Colonic mucosa (tissue), 4 donors: ENCODE measurements around the gene ADAMTS1. TPM values are rescaled to one million over a fixed set of nuclear protein-coding genes. Genes with fewer than 3 reads are reported as not detected.

Source experiments
- DNase-seq: peaks from one replicate; pipeline ENCODE4 v3.0.0-alpha.2; 2020
- H3K27ac ChIP-seq: fragments of 200-600 bp; one replicate; pipeline ENCODE4 v1.8.0; 2021
- H3K27me3 ChIP-seq: fragments of 200-600 bp; one replicate; pipeline ENCODE4 v1.8.0; 2021
- H3K36me3 ChIP-seq: fragments of 200-600 bp; one replicate; pipeline ENCODE4 v1.8.0; 2021
- H3K4me1 ChIP-seq: fragments of 200-600 bp; one replicate; pipeline ENCODE4 v1.8.0; 2021; ENCODE audit warnings: mild to moderate bottlenecking
- H3K4me3 ChIP-seq: fragments of 200-600 bp; one replicate; pipeline ENCODE4 v1.8.0; 2021
- H3K9ac ChIP-seq, 2 donors: one replicate each; pipeline ENCODE4 v1.7.0; 2013; ENCODE audit warnings: control low read depth in 2 of 2, low read depth in 2 of 2, low read length in 2 of 2
- H3K9me3 ChIP-seq: fragments of 200-600 bp; one replicate; pipeline ENCODE4 v1.8.0; 2021
- CTCF ChIP-seq: fragments of 200-600 bp; IDR thresholded peaks from one replicate; pipeline ENCODE4 v1.8.0; 2022; ENCODE audit warnings: antibody characterized with exemption, mild to moderate bottlenecking
- intact Hi-C: fragments of 100-400 bp; cut with DNase I; formaldehyde crosslinking; loops from one replicate; pipeline ENCODE4 v1.14.1; 2022
- total RNA-seq, 2 donors: library from RNA; stranded (reverse); fragmentation: NEBNext Ultra II Directional in 1 of 2; extraction: Animal tissue kit (Norgen Biotek cat#: 25700) in 1 of 2; gene quantifications; one replicate each; pipeline ENCODE4 v1.2.1, GENCODE V29; 2021
- donor health status: healthy.
- donor health status: DM: no; HTN: no; CAD: no.
- donor health status: DM: no; HTN: no; CAD: no.

Gene ADAMTS1
- total RNA-seq, 2 donors from 2014 or later: 12.5 to 26.8 TPM

- intact Hi-C loops: loop anchor here (2.0 to 10.0 kb wide), 6 partner anchors 77 to 1898 kb away; no protein-coding TSS in a partner anchor
- H3K4me1 ChIP-seq: peaks cover 15% of the 10 kb centered on the region
Measured at GRCh38 chr21:26849428-26850115, 4.4 kb upstream of the ADAMTS1 start.

GRCh38 chr21:26847921-26848320 lies 2.7 kb upstream of the ADAMTS1 start:
- no peak for TF ChIP-seq CTCF
- peaks cover 15% of the 10 kb centered on the region for H3K4me1 ChIP-seq
- H3K4me3 ChIP-seq: no peak overlapping the region
- H3K27ac ChIP-seq: no peak overlapping the region
- H3K27me3 ChIP-seq: peaks cover 37% of the 10 kb centered on the region
- DNase-seq: no peak
- intact Hi-C loops: loop anchor here (5.0 to 10.0 kb wide), 3 partner anchors 76 to 1899 kb away; no protein-coding TSS in a partner anchor
- H3K36me3 ChIP-seq: no peaks in the 10 kb centered on the region
- no peaks in the 10 kb centered on the region for H3K9me3 ChIP-seq
- no peak overlapping the region for H3K9ac ChIP-seq

More at GRCh38 chr21:26849428-26850115, 4.4 kb upstream of the ADAMTS1 start:
- H3K27ac ChIP-seq: no peak overlapping the region
- TF ChIP-seq CTCF: peak; percentile 13
- peaks cover 27% of the 10 kb centered on the region for H3K27me3 ChIP-seq
- H3K9me3 ChIP-seq: no peaks in the 10 kb centered on the region
- H3K36me3 ChIP-seq: no peaks in the 10 kb centered on the region
- no peak for DNase-seq
- H3K4me3 ChIP-seq: no peak overlapping the region
- H3K9ac ChIP-seq: no peak overlapping the region

GRCh38 chr21:26847002-26847401 lies 1.8 kb upstream of the ADAMTS1 start:
- Histone ChIP-seq H3K36me3 (no peaks in the 10 kb centered on the region), H3K27ac (peak overlapping the region; percentile 82), H3K4me3 (peak overlapping the region; percentile 52), H3K9me3 (no peaks in the 10 kb centered on the region), H3K4me1 (peaks cover 15% of the 10 kb centered on the region), H3K27me3 (peaks cover 37% of the 10 kb centered on the region), H3K9ac (peak overlapping the region; percentile 71 to 78)
- no peak for TF ChIP-seq CTCF
- DNase-seq: no peak
- intact Hi-C loops: loop anchor here (5.0 to 10.0 kb wide), 3 partner anchors 75 to 1900 kb away; no protein-coding TSS in a partner anchor

GRCh38 chr21:26846036-26846931 lies 1.1 kb upstream of the ADAMTS1 start:
- DNase-seq: peak; percentile 66

More at GRCh38 chr21:26846036-26846931, 1.1 kb upstream of the ADAMTS1 start:
- H3K9ac ChIP-seq: peak overlapping the region; percentile 71 to 78
- TF ChIP-seq CTCF: no peak
- no peaks in the 10 kb centered on the region for H3K36me3 ChIP-seq
- intact Hi-C loops: loop anchor here (5.0 to 10.0 kb wide), 3 partner anchors 74 to 1901 kb away; no protein-coding TSS in a partner anchor
- H3K4me1 ChIP-seq: peaks cover 15% of the 10 kb centered on the region
- H3K27me3 ChIP-seq: peaks cover 37% of the 10 kb centered on the region
- peak overlapping the region; percentile 82 for H3K27ac ChIP-seq
- no peaks in the 10 kb centered on the region for H3K9me3 ChIP-seq
- H3K4me3 ChIP-seq: peak overlapping the region; percentile 52
